KMS-11 (cell line): ENCODE results near the gene PRM1.

Experiments
- H2AFZ ChIP-seq: fragments of 200-600 bp; sonication (generic); 2 replicates; pipeline ENCODE4 v1.6.1; 2016; ENCODE audit warnings: antibody characterized with exemption, mixed run types, low read depth
- H3K27ac ChIP-seq: fragments of 200-600 bp; sonication (generic); 2 replicates; pipeline ENCODE4 v1.6.1; 2016; ENCODE audit warnings: mild to moderate bottlenecking, mixed run types
- H3K27me3 ChIP-seq: fragments of 200-600 bp; sonication (generic); 2 replicates; pipeline ENCODE4 v1.6.1; 2017; ENCODE audit warnings: mild to moderate bottlenecking, low read depth, mixed run types, moderate library complexity; ENCODE audit not compliant: insufficient read depth
- H3K36me3 ChIP-seq: fragments of 200-600 bp; sonication (generic); 2 replicates; pipeline ENCODE4 v1.6.1; 2017; ENCODE audit warnings: mild to moderate bottlenecking, mixed run types; ENCODE audit not compliant: insufficient read depth
- H3K4me1 ChIP-seq: fragments of 200-600 bp; sonication (generic); 2 replicates; pipeline ENCODE4 v1.6.1; 2016; ENCODE audit warnings: mild to moderate bottlenecking, low read depth, mixed run types; ENCODE audit not compliant: poor library complexity, severe bottlenecking
- H3K4me2 ChIP-seq: fragments of 200-600 bp; sonication (generic); 2 replicates; pipeline ENCODE4 v1.7.0; 2016; ENCODE audit warnings: mild to moderate bottlenecking, mixed run types
- H3K4me3 ChIP-seq: fragments of 200-600 bp; sonication (generic); IDR thresholded peaks from 2 replicates; pipeline ENCODE4 v1.6.1; 2017; ENCODE audit warnings: low read depth, low read length, mixed read lengths; ENCODE audit not compliant: insufficient read depth
- H3K79me2 ChIP-seq: fragments of 200-600 bp; sonication (generic); 2 replicates; pipeline ENCODE4 v1.6.1; 2016; ENCODE audit warnings: low read depth, mixed run types; ENCODE audit not compliant: insufficient read depth
- H3K9ac ChIP-seq: fragments of 200-600 bp; sonication (generic); 2 replicates; pipeline ENCODE4 v1.6.1; 2016; ENCODE audit warnings: mild to moderate bottlenecking, mixed run types
- H4K20me1 ChIP-seq: fragments of 200-600 bp; sonication (generic); 2 replicates; pipeline ENCODE4 v1.6.1; 2016; ENCODE audit warnings: mild to moderate bottlenecking, mixed run types; ENCODE audit not compliant: insufficient read depth
- CTCF ChIP-seq: fragments of 200-600 bp; sonication (generic); conservative IDR thresholded peaks from 2 replicates; pipeline ENCODE4 v1.6.1; 2017; ENCODE audit warnings: low read depth, mild to moderate bottlenecking, antibody characterized with exemption, low read length, moderate library complexity, mixed read lengths

PRM1 gene

GRCh38 chr16:11280616-11281522 lies at the start of gene PRM1:
TSS of gene PRM1 (minus strand) at chr16:11281330. CDS start at chr16:11281238, 92 bp downstream.
- Histone ChIP-seq H3K27ac (no peak within 1 kb of the TSS), H2AFZ (no peak within 1 kb of the TSS), H3K79me2 (no peaks in the 10 kb centered on the region), H3K4me1 (peaks cover 8% of the 10 kb centered on the region), H3K4me2 (no peak within 1 kb of the TSS), H3K4me3 (no peak within 1 kb of the TSS), H3K9ac (no peak within 1 kb of the TSS), H3K36me3 (no peaks in the 10 kb centered on the region), H3K27me3 (peaks cover 27% of the 10 kb centered on the region; the same call in 1 of the 2 replicates), H4K20me1 (no peaks in the 10 kb centered on the region)
- no peak for TF ChIP-seq CTCF

GRCh38 chr16:11330526-11331237 lies 49.6 kb upstream of the PRM1 start:
- TF ChIP-seq CTCF = no peak
- no peak overlapping the region for H2AFZ ChIP-seq
- no peaks in the 10 kb centered on the region for H4K20me1 ChIP-seq
- H3K79me2 ChIP-seq = no peaks in the 10 kb centered on the region
- H3K4me1 ChIP-seq = peaks cover 48% of the 10 kb centered on the region
- no peak overlapping the region; the same call in 1 of the 2 replicates for H3K4me2 ChIP-seq
- no peak overlapping the region for H3K4me3 ChIP-seq
- no peaks in the 10 kb centered on the region for H3K36me3 ChIP-seq
- no peak overlapping the region for H3K27ac ChIP-seq
- no peak overlapping the region for H3K9ac ChIP-seq
- H3K27me3 ChIP-seq = peaks cover 4% of the 10 kb centered on the region; the same call in 1 of the 2 replicates

- Histone ChIP-seq H3K9ac (no peak overlapping the region), H3K79me2 (no peaks in the 10 kb centered on the region), H4K20me1 (no peaks in the 10 kb centered on the region), H3K27ac (no peak overlapping the region), H3K4me1 (peaks cover 55% of the 10 kb centered on the region), H3K36me3 (no peaks in the 10 kb centered on the region), H3K4me3 (no peak overlapping the region), H3K27me3 (peaks cover 4% of the 10 kb centered on the region; the same call in 1 of the 2 replicates), H3K4me2 (peak overlapping the region; percentile 89; the same call in 1 of the 2 replicates), H2AFZ (no peak overlapping the region)
- no peak for TF ChIP-seq CTCF
Observed at GRCh38 chr16:11329891-11330290, 48.8 kb upstream of the PRM1 start.

- H4K20me1 ChIP-seq = no peaks in the 10 kb centered on the region
- peak overlapping the region; percentile 39; the same call in 1 of the 2 replicates for H3K27ac ChIP-seq
- peak overlapping the region; percentile 32; the same call in 1 of the 2 replicates for H2AFZ ChIP-seq
- H3K4me1 ChIP-seq = peaks cover 55% of the 10 kb centered on the region
- peaks cover 4% of the 10 kb centered on the region; the same call in 1 of the 2 replicates for H3K27me3 ChIP-seq
- H3K4me2 ChIP-seq = peak overlapping the region; percentile 89
- no peak for TF ChIP-seq CTCF
- H3K79me2 ChIP-seq = no peaks in the 10 kb centered on the region
- H3K9ac ChIP-seq = peak overlapping the region; percentile 4; the same call in 1 of the 2 replicates
- H3K36me3 ChIP-seq = no peaks in the 10 kb centered on the region
- H3K4me3 ChIP-seq = no peak overlapping the region
Observed at GRCh38 chr16:11329071-11329491, 48.0 kb upstream of the PRM1 start.
